HG02759 (cell line): Measurements from ENCODE around the gene OPN1LW.
"Not testable (repeated sequence)": the region's sequence is repeated elsewhere in the genome, so short reads cannot be mapped to it uniquely, and the experiment has no call there.

Experiments
- ATAC-seq: cut with Tn5 transposase; IDR thresholded peaks from one replicate; pipeline ENCODE4 v1.9.1; 2021; ENCODE audit warnings: mild to moderate bottlenecking, moderate library complexity; ENCODE audit not compliant: unreplicated experiment

The OPN1LW gene

GRCh38 chrX:154144010-154144409 lies at the start of gene OPN1LW:
Gene OPN1LW, plus strand, starts transcription at chrX:154144243. Its CDS starts 41 bp downstream, at chrX:154144284.
- not testable (repeated sequence) for ATAC-seq

DNA sequence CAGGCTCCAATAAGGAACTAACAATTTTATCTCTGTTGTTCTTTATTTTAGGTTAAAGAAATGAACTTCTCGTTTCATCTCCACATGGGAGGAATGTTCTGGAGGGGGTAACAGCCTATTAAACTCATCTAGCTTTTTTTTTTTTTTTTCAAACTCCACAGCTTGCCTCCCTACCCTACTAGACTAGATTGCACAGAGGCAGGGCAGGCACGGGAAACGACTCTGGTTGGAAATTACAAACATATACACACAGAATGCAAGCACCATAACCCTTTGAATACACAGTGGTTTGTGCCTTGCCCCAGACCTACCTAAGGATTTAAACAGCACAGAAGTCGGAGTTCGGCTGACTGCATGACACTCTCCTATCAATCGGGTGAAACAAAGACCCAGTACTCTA lies 49.2 kb upstream of the OPN1LW start:
- no peak for ATAC-seq

GRCh38 chrX:154096140-154097002 lies 47.7 kb upstream of the OPN1LW start:
- ATAC-seq: no peak

DNA sequence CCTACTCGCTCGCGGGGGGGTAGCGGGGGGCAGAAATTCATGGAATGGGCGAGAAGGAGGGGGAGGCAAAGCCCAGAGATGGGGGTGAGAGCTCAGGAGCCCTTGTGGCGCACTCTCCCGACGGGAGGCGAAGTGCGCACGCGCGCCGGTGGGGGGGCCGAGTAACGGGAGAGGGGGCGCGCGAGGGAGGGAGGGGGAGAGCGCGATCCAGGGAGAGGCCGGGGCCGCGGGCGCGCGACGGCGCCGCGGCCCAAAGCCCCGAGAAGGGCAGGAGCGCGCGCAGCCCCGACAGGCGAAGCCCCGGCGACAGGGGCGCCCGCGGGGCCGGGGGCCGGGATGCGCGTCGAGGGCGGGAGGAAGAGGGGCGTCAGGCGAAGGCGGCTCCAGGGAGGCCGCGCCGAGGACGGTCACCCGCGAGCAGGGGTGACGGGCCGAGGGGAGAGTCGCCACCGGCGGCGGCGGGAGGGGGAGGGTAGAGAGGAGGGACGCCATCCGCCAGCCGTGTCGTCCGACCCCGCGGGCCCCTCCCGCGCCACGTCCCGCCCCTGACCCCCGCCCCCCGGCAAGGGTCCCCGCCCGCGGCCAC lies 46.9 kb upstream of the OPN1LW start:
- ATAC-seq: peak; percentile 49

GRCh38 chrX:154097589-154098541 lies 46.2 kb upstream of the OPN1LW start, which contains the start of gene MECP2:
Gene MECP2, minus strand, starts transcription at chrX:154097717.
- ATAC-seq: peak; percentile 87

DNA sequence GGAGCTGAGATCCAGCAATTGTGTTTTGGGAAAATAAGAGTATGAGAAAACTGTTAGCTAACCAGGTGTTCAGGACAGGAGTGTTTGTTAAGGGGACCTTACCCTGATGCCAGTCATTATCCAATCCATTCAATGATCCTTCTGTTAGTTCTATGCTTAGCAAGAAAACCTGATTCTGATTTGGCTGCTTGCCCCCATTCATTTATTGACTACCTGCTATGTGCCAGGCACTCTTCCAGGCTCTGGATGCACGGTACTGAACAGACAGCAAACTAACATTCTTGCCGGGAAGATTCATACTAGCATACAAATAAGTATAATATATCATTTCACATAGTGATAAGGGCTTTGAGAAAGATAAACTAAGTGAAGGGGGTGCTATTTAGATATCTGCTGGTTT lies 45.5 kb upstream of the OPN1LW start:
- no peak for ATAC-seq

DNA sequence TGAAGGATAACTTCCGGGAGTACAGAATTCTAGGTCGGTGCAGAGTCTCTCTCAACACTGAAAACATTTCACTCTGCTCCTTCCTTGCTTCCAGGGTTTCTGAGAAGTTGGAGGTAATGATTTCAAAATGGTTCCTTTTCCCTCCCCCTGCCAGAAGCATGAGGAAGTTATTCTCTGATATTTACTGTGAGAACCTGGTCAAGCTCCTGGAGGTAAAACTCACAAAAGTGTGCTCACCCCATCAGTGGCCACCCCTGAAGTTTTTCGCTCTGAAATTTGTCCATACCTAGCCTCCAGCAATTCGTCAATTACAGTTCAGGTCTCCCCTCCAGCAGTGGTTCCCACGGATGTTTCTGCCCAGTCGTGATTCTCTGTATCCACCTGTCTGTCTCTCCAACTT lies 30.3 kb upstream of the OPN1LW start:
- no peak for ATAC-seq

DNA sequence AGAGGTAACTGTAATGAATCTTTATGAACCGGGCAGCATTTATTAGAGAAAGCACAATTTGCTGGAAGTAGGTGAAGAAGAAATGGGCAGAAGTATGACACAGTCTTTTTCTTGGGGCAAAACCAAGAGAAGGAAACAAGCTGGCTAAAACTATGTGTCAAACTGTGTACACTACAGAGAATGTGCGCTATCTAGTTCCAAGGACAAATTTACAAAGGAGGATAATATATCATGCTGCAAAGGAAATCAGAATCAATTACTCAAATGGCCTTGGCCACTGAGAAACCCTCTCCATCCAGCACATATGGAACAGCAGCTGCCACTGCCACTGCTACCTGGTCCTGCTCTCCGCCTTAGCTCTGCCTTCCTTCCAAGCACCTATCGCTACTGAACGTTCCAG lies 29.4 kb upstream of the OPN1LW start:
- ATAC-seq: no peak

DNA sequence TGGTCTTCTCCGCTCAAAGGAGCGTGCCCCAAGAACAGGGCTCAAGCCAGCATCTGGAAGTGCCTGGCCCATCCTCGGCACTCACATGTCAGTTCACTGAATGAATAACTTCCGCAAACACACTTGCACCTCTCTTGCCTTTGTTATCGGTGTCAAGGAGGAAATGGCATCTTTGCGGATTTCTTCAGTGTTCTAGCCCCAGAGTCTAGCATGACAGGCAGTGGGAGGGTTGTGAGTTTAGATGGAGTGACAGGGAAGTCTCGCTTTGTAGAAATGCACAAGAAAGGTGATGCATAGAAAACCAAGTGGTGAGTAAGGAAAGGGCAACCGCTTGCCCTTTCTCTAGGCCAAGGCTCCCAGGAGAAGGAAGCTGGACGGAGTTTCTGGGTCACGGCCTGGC lies 29.0 kb upstream of the OPN1LW start:
- no peak for ATAC-seq

- no peak for ATAC-seq
These were observed 28.3 kb upstream of the OPN1LW start for GRCh38 chrX:154115750-154116149.

GRCh38 chrX:154116426-154117211 lies 27.4 kb upstream of the OPN1LW start:
- ATAC-seq: no peak

DNA sequence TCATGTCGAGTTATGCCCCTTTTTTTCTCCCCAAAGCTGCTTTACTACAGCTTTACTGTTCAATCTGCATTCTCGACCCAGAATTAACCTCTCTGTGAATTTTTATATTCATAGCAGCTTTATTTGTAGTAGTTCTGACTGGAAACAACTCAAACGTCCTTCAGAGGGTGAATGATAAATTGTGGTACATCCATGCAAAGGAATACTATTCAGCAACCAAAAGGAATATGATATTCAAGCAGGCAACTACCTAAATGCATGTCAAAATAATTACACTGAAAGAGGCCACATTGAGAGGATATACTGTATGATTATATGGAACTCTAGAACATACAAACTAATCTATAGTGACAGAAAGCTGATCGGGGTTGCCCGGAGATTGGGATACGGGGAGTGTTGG lies 26.5 kb upstream of the OPN1LW start:
- no peak for ATAC-seq

GRCh38 chrX:154120567-154120966 lies 23.5 kb upstream of the OPN1LW start:
- no peak for ATAC-seq

GRCh38 chrX:154121207-154121606 lies 22.8 kb upstream of the OPN1LW start:
- no peak for ATAC-seq

DNA sequence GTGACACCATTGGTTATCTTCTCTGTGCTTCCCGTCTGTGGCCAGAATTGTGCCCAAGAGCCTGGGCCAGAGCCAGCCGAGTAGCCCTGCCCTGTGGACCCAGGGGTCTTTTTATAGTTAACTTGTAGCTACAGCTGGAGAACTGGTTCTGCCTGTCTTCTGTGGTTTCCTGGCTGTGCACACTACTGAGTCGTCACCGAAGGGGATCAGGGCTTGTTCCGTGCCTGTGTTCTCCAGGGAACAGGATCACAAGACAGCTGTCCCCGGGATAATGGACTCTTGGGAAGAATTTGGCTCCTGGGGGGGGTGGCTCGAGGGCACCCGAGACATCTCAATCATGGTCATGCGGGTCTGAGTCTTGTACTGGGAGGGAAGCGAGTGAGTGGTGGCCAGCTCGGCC lies 22.1 kb upstream of the OPN1LW start:
- ATAC-seq: no peak

DNA sequence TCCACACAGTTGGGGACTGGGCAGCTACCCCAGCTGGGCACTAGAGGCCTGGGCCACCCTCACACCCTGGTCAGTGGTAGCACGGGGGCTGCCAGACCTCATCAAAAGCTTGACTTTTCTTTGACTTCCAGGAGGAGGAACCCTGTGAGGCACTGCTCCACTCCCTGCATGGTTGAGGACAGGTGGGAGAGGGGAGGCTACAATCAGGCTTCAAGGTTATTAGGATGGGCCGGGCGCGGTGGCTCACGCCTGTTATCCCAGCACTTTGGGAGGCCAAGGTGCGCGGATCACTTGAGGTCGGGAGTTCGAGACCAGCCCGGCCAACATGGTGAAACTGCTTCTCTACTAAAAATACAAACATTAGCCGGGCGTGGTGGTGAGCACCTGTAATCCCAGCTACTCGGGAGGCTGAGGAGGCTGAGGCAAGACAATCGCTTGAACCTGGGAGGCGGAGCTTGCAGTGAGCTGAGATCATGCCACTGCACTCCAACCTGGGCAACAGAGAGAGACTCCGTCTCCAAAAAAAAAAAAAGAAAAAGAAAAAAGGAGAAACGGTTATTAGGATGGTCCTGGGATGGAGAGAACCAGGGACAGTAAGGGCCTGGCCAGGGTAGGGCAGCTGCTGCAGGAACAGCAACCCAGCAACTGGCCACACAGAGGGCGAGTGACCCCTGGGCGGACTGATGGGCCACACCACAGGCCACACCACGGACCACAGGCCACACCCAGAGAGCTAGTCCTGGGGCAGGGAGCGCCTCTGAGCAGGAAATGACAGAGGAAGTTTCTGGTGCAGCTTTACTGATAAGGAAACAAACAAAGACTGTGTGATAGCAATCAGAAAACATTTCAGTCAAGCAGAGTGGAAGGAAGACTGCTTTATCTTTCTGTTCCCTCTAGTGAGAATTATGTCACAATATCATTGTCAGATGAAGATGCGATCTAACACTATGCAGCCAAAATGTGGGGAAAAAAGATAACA lies 20.5 kb upstream of the OPN1LW start:
- ATAC-seq: no peak

DNA sequence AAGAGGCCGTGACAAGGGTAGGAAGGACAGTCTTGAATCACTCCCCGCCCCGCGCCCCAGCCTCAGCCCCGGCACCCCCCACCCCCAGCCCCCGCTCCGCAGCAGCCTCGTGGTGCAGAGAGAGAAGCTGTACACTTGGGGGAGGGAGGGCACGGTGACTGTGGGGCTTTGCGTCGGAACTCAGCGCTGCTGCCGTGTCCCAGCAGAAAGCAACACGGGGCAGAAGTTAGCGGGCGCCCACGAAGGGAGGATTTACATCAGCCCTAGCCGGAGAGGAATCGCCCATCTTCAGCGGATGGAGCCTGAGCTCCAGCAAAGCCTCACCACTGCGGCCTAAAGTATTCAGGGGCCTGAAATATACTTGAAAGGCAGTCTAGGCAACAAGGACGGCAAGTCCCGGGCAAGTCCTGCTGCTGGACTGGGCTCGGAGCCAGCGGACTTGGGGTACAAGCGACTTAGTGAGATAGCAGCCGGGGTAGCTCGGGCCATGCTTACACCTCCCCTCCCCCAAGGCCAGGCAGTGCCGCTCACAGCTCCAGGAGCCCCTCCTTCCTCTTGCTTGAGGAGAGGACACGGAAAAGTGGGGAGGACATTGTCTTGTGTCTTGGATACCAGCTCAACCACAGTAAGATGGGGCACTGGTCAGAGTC lies 18.5 kb upstream of the OPN1LW start:
- no peak for ATAC-seq

DNA sequence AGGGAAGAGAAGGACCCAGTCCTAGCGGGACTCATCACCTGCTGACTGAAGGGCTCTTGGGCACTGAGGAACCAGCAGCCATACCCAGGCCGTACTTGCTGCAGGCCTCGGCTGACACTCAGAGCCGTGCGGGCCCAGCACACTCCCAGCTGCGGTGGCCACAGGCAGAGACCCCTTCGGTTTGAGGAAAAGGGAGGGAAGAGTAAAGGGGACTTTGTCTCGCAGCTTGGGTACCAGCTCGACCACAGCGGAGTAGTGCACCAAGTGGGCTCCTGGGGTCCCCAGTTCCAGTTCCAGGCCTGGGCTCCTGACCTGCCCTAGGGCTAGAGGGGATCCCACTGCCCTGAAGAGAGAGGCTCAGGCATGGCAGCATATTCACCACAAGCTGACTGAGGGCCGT lies 17.9 kb upstream of the OPN1LW start:
- no peak for ATAC-seq

- no peak for ATAC-seq
These were observed 12.1 kb upstream of the OPN1LW start for GRCh38 chrX:154131955-154132354.
